Measurements from ENCODE around the gene KIF26A. TPM values are rescaled to one million over a fixed set of nuclear protein-coding genes. Genes with fewer than 3 reads are reported as not detected.

KIF26A gene
- total RNA-seq, 4 donors from 2014 or later = 4.6 to 7.2 (median 5.6) TPM

DNA sequence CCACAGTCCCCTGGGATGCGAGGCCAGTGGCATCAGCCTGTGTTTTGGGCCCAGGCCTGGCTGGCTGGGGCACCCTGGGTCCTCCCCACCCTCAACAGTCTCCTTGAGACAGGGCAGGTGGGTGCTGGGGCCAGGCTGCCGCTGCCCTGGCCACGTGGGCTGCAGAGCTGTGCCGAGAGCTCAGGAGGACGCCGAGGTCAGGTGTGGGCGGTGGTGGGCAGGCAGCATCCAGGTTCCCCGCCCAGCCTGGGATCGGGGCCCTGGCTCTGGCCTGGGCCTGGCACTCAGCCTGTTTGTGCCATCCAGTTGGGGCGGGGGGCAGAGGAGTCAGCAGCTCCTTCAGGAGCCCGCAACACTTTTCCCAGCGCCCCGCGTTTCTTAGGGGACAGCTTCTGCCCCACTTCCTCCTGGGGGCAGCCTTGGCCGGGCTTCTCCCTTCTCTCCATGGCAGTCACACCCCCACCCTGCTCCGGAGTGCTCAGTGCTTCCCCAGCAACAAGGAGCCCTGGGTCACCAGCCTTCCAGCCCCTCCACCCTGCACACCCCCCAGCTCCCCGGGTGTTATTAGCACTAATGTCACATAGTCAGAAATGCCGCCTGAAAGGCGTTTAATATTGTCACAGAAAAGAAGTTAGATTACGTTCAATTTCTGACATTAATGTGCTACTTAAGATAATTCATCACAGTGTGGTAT lies 30.8 kb downstream of the KIF26A start:
- peaks cover 0 to 14% (median 2%) of the 10 kb centered on the region in 4 donors for H3K36me3 ChIP-seq
- no peak for DNase-seq (ENCODE audit: extremely low spot score)
- H3K9me3 ChIP-seq = no peaks in the 10 kb centered on the region
- TF ChIP-seq EP300 (IDR thresholded peaks at IDR 0.05) = no peak
- no peak for TF ChIP-seq POLR2A (IDR thresholded peaks at IDR 0.05; ENCODE audit: low read depth)
- no peak for TF ChIP-seq POLR2AphosphoS5 (IDR thresholded peaks at IDR 0.05)
- TF ChIP-seq, protein P1, sequence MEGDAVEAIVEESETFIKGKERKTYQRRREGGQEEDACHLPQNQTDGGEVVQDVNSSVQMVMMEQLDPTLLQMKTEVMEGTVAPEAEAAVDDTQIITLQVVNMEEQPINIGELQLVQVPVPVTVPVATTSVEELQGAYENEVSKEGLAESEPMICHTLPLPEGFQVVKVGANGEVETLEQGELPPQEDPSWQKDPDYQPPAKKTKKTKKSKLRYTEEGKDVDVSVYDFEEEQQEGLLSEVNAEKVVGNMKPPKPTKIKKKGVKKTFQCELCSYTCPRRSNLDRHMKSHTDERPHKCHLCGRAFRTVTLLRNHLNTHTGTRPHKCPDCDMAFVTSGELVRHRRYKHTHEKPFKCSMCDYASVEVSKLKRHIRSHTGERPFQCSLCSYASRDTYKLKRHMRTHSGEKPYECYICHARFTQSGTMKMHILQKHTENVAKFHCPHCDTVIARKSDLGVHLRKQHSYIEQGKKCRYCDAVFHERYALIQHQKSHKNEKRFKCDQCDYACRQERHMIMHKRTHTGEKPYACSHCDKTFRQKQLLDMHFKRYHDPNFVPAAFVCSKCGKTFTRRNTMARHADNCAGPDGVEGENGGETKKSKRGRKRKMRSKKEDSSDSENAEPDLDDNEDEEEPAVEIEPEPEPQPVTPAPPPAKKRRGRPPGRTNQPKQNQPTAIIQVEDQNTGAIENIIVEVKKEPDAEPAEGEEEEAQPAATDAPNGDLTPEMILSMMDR (IDR thresholded peaks at IDR 0.05) = no peak
- WGBS = 80% methylated on average over 11 of the region's 20 CpGs
- H3K4me1 ChIP-seq = peaks cover 0 to 29% (median 0%) of the 10 kb centered on the region in 4 donors
- H3K4me3 ChIP-seq = no peak overlapping the region
- peaks cover 0 to 27% (median 0%) of the 10 kb centered on the region in 4 donors for H3K27me3 ChIP-seq
- H3K27ac ChIP-seq (replicated peaks in 1 of 4) = peak overlapping the region in 1 of 4 donors; percentile 27
- intact Hi-C loops (cut with DNase I) = no loop called here

DNA sequence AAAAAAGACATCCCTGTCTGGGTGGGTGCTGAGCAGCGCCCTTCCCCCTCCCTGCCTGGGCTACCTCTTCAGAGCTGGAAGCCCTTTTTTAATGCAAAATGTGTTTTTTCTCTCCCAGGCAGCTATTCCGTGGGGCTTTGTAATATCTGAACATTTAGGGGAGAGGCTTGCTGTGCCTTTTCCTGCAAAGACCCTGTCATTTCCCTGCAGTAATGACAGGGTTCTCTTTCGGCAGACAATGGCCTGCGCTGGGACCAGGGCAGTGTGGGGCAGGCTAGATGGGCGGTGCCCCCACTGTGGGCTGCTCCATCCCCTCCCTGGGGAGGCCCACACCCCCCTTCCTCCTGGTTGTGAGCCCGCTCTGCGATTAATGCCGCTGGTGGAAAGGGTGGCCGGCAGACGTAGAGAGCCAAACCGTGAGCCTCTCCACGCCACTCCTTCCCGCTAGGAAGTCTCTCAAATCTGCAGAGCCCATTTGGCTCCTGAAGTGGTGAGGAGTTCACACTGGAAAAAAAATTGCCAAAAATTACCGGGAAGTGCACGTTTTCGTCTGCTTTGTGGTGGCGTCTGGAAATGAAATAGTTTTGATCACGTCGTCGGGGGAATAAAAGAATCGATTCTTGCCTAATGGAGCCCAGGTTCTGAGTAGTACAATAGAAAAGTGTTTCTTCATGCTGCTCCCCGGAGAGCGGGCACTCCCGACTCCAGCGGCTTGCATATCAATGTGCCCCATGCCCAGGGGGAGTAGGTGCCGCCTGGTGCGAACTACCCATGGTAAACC lies 31.5 kb downstream of the KIF26A start:
- WGBS = 81% methylated on average over 20 of the region's 27 CpGs
- H3K4me3 ChIP-seq = no peak overlapping the region
- peaks cover 0 to 22% (median 5%) of the 10 kb centered on the region in 4 donors for H3K36me3 ChIP-seq
- H3K4me1 ChIP-seq = peaks cover 0 to 29% (median 0%) of the 10 kb centered on the region in 4 donors
- intact Hi-C loops (cut with DNase I) = no loop called here
- TF ChIP-seq, protein P1 (IDR thresholded peaks at IDR 0.05) = no peak
- TF ChIP-seq POLR2AphosphoS5 (IDR thresholded peaks at IDR 0.05) (no peak), POLR2A (IDR thresholded peaks at IDR 0.05; ENCODE audit: low read depth) (no peak), EP300 (IDR thresholded peaks at IDR 0.05) (no peak)
- no peak overlapping the region for H3K27ac ChIP-seq (replicated peaks in 1 of 4)
- H3K9me3 ChIP-seq = no peaks in the 10 kb centered on the region
- H3K27me3 ChIP-seq = peaks cover 0 to 31% (median 0%) of the 10 kb centered on the region in 4 donors
- DNase-seq (ENCODE audit: extremely low spot score) = no peak

DNA sequence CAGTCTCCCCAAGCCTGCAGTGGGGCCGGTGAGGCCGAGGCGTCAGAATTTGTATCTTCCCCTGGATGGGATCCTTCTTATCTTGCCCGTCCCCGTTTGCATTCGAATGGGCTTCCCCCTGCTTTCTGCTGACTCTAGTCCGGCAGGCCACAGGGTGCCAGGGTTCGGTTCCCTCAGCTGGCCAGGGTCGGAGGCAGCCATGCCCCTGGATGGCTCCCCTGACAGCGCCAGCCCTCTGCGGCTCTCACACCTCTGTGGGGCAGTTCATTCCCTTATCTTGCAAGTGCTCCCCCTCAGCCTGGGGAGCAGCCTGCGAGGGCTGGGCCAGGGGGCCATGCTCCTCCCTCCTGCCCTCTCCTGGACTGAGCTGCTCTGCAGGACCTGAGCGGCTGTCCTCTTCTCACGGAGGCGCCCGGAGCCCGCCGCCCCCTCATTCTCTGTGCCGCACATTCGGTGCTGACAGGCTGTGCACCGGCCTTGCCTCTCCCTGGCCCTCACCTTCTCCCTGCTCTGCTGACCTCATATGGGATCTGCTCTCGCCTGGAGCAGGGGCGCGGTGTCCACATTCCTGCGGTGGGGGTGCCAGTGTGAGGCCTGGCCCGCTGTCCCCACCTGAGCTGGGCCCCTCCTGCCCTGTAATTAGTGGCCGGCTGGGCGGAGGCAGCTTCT lies 32.8 kb downstream of the KIF26A start:
- Histone ChIP-seq H3K4me3 (no peak overlapping the region), H3K27me3 (peaks cover 0 to 38% (median 0%) of the 10 kb centered on the region in 4 donors), H3K9me3 (no peaks in the 10 kb centered on the region), H3K27ac (replicated peaks in 1 of 4) (no peak overlapping the region), H3K4me1 (peaks cover 0 to 29% (median 0%) of the 10 kb centered on the region in 4 donors), H3K36me3 (peaks cover 0 to 34% (median 5%) of the 10 kb centered on the region in 4 donors)
- no peak for DNase-seq (ENCODE audit: extremely low spot score)
- WGBS = 64% methylated on average over 18 of the region's 28 CpGs
- TF ChIP-seq, protein P1 (IDR thresholded peaks at IDR 0.05) = no peak
- TF ChIP-seq POLR2AphosphoS5 (IDR thresholded peaks at IDR 0.05) (no peak), EP300 (IDR thresholded peaks at IDR 0.05) (no peak), POLR2A (IDR thresholded peaks at IDR 0.05; ENCODE audit: low read depth) (no peak)
- intact Hi-C loops (cut with DNase I) = no loop called here

DNA sequence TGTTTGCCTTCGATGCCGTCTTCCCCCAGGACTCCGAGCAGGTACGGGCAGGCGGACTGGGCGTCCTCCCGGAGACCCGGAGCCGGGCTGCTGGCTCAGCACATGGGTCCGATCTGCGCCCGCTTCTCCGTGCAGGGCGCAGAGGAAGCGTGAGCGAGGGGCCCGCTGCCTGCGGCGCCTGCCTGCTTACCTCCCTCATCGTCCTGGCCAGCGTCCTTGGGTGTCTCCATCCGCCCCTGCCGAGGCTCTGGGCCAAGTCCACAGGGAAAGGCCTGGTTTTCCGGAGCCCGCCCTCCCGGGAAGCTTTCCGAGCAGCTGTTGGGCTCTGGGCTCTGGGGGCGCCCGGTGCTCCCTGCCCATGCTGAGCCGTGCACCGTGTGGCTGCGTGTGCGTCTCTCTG lies 33.5 kb downstream of the KIF26A start:
- Histone ChIP-seq H3K27ac (replicated peaks in 1 of 4) (no peak overlapping the region), H3K9me3 (no peaks in the 10 kb centered on the region), H3K36me3 (peaks cover 0 to 42% (median 5%) of the 10 kb centered on the region in 4 donors), H3K4me1 (peaks cover 0 to 29% (median 0%) of the 10 kb centered on the region in 4 donors), H3K4me3 (no peak overlapping the region), H3K27me3 (peaks cover 0 to 38% (median 0%) of the 10 kb centered on the region in 4 donors)
- intact Hi-C loops (cut with DNase I) = no loop called here
- 96% methylated on average over 4 of the region's 33 CpGs for WGBS
- TF ChIP-seq, protein P1 (IDR thresholded peaks at IDR 0.05) = no peak
- TF ChIP-seq POLR2AphosphoS5 (IDR thresholded peaks at IDR 0.05) = no peak
- TF ChIP-seq EP300 (IDR thresholded peaks at IDR 0.05) = no peak
- TF ChIP-seq POLR2A (IDR thresholded peaks at IDR 0.05; ENCODE audit: low read depth) = no peak
- DNase-seq (ENCODE audit: extremely low spot score) = no peak

All from esophagus muscularis mucosa (tissue), 4 donors.